Gastroesophageal sphincter (tissue), 4 donors: Measurements from ENCODE around the gene FHDC1. TPM values are rescaled to one million over a fixed set of nuclear protein-coding genes. Genes with fewer than 3 reads are reported as not detected.

ENCODE experiments used
- ATAC-seq: fragments of 150-250 bp; one replicate; pipeline ENCODE4 v1.9.1; 2016; ENCODE audit warnings: mild to moderate bottlenecking, moderate library complexity
- H3K27ac ChIP-seq, 4 donors: fragments of 200-600 bp; sonication (generic) in 3 of 4; 1 replicate in 3 of 4; 2 replicates in 1 of 4; pipeline ENCODE4 v1.5.1; 2016 to 2019
- H3K27me3 ChIP-seq: fragments of 200-600 bp; sonication (generic); one replicate; pipeline ENCODE4 v1.5.1; 2019
- H3K36me3 ChIP-seq, 2 donors: fragments of 200-600 bp; sonication (generic); one replicate each; pipeline ENCODE4 v1.5.1; 2019; ENCODE audit warnings: control low read depth in 1 of 2
- H3K4me1 ChIP-seq, 3 donors: fragments of 200-600 bp; sonication (generic); 1 replicate in 2 of 3; 2 replicates in 1 of 3; pipeline ENCODE4 v1.5.1; 2016 to 2019; ENCODE audit warnings: control low read depth in 2 of 3
- H3K4me3 ChIP-seq, 2 donors: fragments of 200-600 bp; sonication (generic); one replicate each; pipeline ENCODE4 v1.5.1; 2019; ENCODE audit warnings: mild to moderate bottlenecking in 1 of 2, moderate library complexity in 1 of 2
- H3K9me3 ChIP-seq, 3 donors: fragments of 200-600 bp; sonication (generic); one replicate each; pipeline ENCODE4 v1.5.1; 2017 to 2019; ENCODE audit warnings: control low read depth in 2 of 3
- EP300 ChIP-seq: sonication (generic); formaldehyde crosslinking; IDR thresholded peaks from one replicate; pipeline ENCODE4 v1.6.1; 2017; ENCODE audit warnings: antibody characterized with exemption, mild to moderate bottlenecking
- POLR2A ChIP-seq, 2 donors: fragments of 450-650 bp; IDR thresholded peaks; one replicate each; pipeline ENCODE4 v1.6.1; 2017; ENCODE audit warnings: antibody characterized with exemption in 2 of 2, mild to moderate bottlenecking in 2 of 2, moderate library complexity in 1 of 2
- POLR2AphosphoS5 ChIP-seq: sonication (generic); formaldehyde crosslinking; IDR thresholded peaks from one replicate; pipeline ENCODE4 v1.6.1; 2017; ENCODE audit warnings: antibody characterized with exemption
- WGBS, 2 donors: methylation state at CpG; one replicate each; pipeline ENCODE4 v1.1.5; 2018; ENCODE audit warnings: low coverage in 1 of 2; 5-methylcytosine and 5-hydroxymethylcytosine counted together
- total RNA-seq, 4 donors: library from RNA; depleted of rRNA; stranded (reverse); fragments of >200 nt; gene quantifications; one replicate each; pipeline ENCODE4 v1.1.0, GENCODE V29; 2016
- TF ChIP-seq, protein P1 (sequence below), 4 experiments: fragments of 200-600 bp in 2 of 4; fragments of 450-650 bp in 2 of 4; sonication (generic) in 1 of 4; IDR thresholded peaks; one replicate each; pipeline ENCODE4 v1.5.1; 2017 to 2019; ENCODE audit warnings: antibody characterized with exemption in 4 of 4, mild to moderate bottlenecking in 2 of 4, moderate library complexity in 2 of 4

FHDC1 gene
- total RNA-seq, 4 donors from 2014 or later, result 0.62 to 1.8 (median 1.3) TPM

GRCh38 chr4:152898606-152899005, 37.5 kb upstream of the FHDC1 start:
- ATAC-seq, result no peak
- Histone ChIP-seq H3K36me3 (peaks cover 0 to 11% of the 10 kb centered on the region in 2 donors), H3K27me3 (no peaks in the 10 kb centered on the region), H3K4me1 (no peaks in the 10 kb centered on the region), H3K27ac (no peak overlapping the region), H3K4me3 (no peak overlapping the region), H3K9me3 (no peaks in the 10 kb centered on the region)
- TF ChIP-seq POLR2A (IDR thresholded peaks at IDR 0.05) (no peak), POLR2AphosphoS5 (no peak), EP300 (no peak)
- TF ChIP-seq, protein P1, sequence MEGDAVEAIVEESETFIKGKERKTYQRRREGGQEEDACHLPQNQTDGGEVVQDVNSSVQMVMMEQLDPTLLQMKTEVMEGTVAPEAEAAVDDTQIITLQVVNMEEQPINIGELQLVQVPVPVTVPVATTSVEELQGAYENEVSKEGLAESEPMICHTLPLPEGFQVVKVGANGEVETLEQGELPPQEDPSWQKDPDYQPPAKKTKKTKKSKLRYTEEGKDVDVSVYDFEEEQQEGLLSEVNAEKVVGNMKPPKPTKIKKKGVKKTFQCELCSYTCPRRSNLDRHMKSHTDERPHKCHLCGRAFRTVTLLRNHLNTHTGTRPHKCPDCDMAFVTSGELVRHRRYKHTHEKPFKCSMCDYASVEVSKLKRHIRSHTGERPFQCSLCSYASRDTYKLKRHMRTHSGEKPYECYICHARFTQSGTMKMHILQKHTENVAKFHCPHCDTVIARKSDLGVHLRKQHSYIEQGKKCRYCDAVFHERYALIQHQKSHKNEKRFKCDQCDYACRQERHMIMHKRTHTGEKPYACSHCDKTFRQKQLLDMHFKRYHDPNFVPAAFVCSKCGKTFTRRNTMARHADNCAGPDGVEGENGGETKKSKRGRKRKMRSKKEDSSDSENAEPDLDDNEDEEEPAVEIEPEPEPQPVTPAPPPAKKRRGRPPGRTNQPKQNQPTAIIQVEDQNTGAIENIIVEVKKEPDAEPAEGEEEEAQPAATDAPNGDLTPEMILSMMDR (IDR thresholded peaks at IDR 0.05), result no peak

DNA sequence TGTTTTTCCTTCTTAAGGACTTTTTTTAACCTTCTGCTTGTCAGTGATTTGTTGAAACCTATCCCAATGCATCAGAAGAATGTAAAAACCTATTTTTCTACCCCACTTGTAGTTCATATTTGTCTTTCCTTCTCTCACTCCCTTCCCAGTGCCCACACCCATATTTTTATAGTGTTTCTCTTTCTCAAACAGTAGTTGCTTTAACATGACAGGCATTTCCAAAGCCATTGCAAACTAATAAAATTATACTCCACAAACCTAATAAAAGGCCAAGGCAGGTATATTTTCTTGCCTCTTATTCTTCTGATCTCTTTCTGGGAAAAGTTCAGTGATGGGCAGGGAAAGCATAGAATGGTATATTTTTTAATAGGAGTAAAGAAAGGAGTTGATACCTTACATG, 35.7 kb upstream of the FHDC1 start:
- no peak for ATAC-seq
- H3K9me3 ChIP-seq, result no peaks in the 10 kb centered on the region
- H3K4me3 ChIP-seq, result no peak overlapping the region
- no peak for TF ChIP-seq POLR2A (IDR thresholded peaks at IDR 0.05)
- TF ChIP-seq POLR2AphosphoS5, result no peak
- no peak overlapping the region for H3K27ac ChIP-seq
- no peaks in the 10 kb centered on the region for H3K4me1 ChIP-seq
- H3K27me3 ChIP-seq, result no peaks in the 10 kb centered on the region
- H3K36me3 ChIP-seq, result peaks cover 0 to 21% of the 10 kb centered on the region in 2 donors

DNA sequence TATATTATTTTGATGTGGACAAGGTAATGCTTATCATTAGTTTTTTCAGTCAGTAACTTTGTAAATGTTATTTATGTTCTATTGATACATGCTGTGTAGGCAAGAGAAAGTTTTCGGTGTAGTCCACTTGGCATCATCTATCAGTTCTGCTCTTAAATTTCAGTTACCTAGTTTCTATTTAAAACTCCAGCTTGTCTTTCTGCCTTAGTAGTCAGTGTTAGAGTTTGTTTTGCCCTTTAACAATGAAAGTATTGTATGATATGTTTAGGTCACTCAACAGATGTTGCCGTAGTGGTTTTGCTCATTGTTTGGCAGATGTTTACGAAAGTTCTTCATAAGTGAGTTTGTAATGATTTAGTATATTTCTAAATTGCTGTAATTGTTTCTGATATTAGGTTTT, 34.9 kb upstream of the FHDC1 start:
- H3K27me3 ChIP-seq, result no peaks in the 10 kb centered on the region
- no peak for ATAC-seq
- peaks cover 0 to 28% of the 10 kb centered on the region in 2 donors for H3K36me3 ChIP-seq
- TF ChIP-seq EP300 (no peak), POLR2AphosphoS5 (no peak), POLR2A (IDR thresholded peaks at IDR 0.05) (no peak)
- TF ChIP-seq, protein P1 (IDR thresholded peaks at IDR 0.05), result no peak
- 76 to 85% methylated on average over 3 of the region's 3 CpGs for WGBS, 2 donors
- no peak overlapping the region for H3K27ac ChIP-seq
- no peaks in the 10 kb centered on the region for H3K4me1 ChIP-seq
- no peak overlapping the region for H3K4me3 ChIP-seq
- H3K9me3 ChIP-seq, result no peaks in the 10 kb centered on the region

DNA sequence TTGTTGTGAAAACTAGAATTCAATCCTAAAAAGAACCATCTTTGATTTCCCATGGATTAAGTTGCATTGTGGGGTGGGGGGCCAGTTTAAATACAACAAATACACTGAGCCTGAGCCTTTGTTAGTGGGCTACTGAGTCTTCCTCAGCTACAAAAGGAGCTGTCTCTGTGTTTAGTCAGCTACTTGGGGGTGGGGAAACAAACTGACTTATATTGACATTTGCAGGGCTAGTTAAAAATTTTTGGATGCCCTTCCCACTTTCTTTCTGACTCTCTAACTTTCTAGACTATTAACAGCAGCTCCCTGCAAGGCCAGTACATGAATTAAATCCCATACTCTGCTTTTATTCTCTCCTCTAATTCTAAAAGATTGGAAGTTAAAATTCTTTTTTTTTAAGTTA, 32.5 kb upstream of the FHDC1 start:
- no peak for ATAC-seq
- no peak for TF ChIP-seq EP300
- TF ChIP-seq, protein P1 (IDR thresholded peaks at IDR 0.05), result no peak
- TF ChIP-seq POLR2AphosphoS5, result no peak
- no peak for TF ChIP-seq POLR2A (IDR thresholded peaks at IDR 0.05)

GRCh38 chr4:152909901-152910300, 26.2 kb upstream of the FHDC1 start:
- Histone ChIP-seq H3K36me3 (peaks cover 0 to 50% of the 10 kb centered on the region in 2 donors), H3K4me3 (no peak overlapping the region), H3K27ac (no peak overlapping the region), H3K27me3 (no peaks in the 10 kb centered on the region), H3K4me1 (no peaks in the 10 kb centered on the region), H3K9me3 (no peaks in the 10 kb centered on the region)
- TF ChIP-seq, protein P1 (IDR thresholded peaks at IDR 0.05), result no peak
- TF ChIP-seq EP300 (no peak), POLR2A (IDR thresholded peaks at IDR 0.05) (no peak), POLR2AphosphoS5 (no peak)
- 94 to 95% methylated on average over 4 of the region's 4 CpGs for WGBS, 2 donors
- ATAC-seq, result no peak

More for the DNA sequence above, 32.5 kb upstream of the FHDC1 start:
- Histone ChIP-seq H3K4me3 (no peak overlapping the region), H3K4me1 (no peaks in the 10 kb centered on the region), H3K27me3 (no peaks in the 10 kb centered on the region), H3K27ac (no peak overlapping the region), H3K36me3 (peaks cover 0 to 46% of the 10 kb centered on the region in 2 donors), H3K9me3 (no peaks in the 10 kb centered on the region)
